Stimulated activated CD8-positive, alpha-beta memory T cell treated with anti-CD3 and anti-CD28 coated beads, Interleukin-4, amount 100 ng/mL, for 48 hours (primary cell): ENCODE data around the gene NKAIN2.
"Not testable (repeated sequence)": the region's sequence is repeated elsewhere in the genome, so short reads cannot be mapped to it uniquely, and the experiment has no call there.

Experiments used
- DNase-seq: peaks from one replicate; pipeline ENCODE4 v3.0.0-alpha.2; 2020

NKAIN2 gene

DNA sequence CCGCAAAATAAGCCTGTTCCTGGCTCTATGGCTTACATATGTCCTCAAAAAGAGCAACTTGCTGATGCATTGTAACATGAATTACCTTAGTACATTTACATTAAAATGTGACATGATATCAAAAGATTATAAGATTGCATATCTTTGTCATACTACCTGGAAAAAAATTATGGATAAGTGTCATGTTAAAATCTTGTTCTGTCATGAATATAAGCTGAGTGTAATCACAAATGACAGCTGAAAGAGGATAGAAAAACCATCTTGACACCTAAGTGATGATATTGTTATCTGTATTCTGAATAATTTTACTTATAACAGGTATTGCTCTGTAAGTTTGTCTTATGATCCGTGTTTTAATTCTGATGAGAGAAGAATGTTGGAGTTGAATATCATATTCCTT, 655.6 kb downstream of the NKAIN2 start:
- no peak for DNase-seq

- DNase-seq: no peak
Measured at GRCh38 chr6:124462750-124463149, 659.1 kb downstream of the NKAIN2 start.

DNA sequence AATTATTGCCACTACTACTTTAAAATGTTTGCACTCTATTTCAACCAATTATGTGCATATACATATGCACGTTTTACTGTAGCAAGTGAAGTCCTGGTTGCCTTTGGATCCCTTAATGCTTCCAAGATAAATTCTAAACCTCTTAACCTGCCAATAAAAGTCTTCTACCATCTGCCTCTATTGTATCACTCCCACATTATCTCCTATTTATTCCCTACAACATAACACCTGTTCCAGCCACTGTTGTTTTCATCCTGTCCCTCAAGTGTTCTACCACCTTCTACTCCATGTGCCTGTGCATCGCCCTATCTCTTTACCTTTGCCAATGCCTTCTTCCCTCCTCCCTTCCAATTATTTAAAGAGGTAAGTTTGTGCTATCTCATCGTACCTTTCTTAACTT, 659.6 kb downstream of the NKAIN2 start:
- no peak for DNase-seq

- not testable (repeated sequence) for DNase-seq
Measured at GRCh38 chr6:124464600-124464999, 660.9 kb downstream of the NKAIN2 start.

DNA sequence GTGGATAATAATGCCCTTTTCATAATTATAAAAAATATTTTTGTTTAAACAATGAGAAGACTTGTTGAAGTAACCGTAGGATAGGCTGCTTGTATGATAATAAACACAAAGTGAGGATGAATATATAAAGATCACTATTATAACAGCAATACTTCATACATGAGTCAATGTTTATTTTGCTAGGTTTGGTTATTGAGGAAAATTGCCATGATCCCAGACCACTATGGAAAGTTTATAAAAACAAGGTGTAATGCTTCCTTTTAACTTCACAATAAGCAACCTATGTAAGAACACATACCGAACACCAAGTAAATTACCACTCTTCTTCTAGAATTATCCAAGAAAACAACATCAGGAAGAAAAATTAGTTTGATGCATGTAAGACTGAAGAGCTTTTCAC, 663.3 kb downstream of the NKAIN2 start:
- DNase-seq: no peak

GRCh38 chr6:124467366-124467765, 663.7 kb downstream of the NKAIN2 start:
- DNase-seq: no peak

DNA sequence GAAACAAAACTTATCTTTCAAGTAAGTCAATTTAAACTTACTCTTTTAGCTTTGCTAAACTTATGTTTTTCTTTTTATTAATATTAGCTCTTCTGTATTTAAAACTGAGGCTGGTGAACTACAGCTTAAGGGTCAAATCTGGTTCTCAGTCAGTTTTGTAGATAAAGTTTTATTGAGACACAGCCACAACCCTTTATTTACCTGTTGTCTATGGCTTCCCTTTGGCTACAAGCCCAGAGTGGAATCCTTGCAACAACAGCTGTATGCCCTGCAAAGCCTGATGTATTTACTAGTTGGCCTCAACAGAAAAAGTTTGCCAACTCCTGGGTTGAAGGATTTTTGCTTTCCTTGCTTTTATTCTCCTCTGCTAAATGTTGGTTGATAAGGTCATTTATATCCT, 667.1 kb downstream of the NKAIN2 start:
- no peak for DNase-seq

GRCh38 chr6:124475176-124475575, 671.5 kb downstream of the NKAIN2 start:
- no peak for DNase-seq

DNA sequence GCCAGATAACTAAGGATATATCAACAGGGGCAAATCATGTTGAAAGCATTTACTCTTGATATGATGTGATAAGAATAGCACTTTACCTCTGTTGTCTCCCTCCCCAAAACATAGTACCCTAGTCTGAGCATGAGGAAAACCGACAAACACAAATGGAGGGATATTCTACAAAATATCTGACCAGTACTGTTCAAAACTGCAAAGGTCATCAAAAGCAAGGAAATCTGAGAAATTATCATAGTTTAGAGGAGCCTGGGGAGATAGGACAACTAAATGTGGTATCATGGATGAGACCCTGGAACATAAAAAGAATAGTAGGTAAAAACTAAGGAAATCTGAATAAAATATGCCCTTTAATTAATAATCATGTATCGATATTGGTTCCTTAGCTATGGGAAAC, 675.2 kb downstream of the NKAIN2 start:
- DNase-seq: no peak

GRCh38 chr6:124479991-124480430, 676.3 kb downstream of the NKAIN2 start:
- DNase-seq: no peak

GRCh38 chr6:124482071-124482491, 678.4 kb downstream of the NKAIN2 start:
- no peak for DNase-seq

DNA sequence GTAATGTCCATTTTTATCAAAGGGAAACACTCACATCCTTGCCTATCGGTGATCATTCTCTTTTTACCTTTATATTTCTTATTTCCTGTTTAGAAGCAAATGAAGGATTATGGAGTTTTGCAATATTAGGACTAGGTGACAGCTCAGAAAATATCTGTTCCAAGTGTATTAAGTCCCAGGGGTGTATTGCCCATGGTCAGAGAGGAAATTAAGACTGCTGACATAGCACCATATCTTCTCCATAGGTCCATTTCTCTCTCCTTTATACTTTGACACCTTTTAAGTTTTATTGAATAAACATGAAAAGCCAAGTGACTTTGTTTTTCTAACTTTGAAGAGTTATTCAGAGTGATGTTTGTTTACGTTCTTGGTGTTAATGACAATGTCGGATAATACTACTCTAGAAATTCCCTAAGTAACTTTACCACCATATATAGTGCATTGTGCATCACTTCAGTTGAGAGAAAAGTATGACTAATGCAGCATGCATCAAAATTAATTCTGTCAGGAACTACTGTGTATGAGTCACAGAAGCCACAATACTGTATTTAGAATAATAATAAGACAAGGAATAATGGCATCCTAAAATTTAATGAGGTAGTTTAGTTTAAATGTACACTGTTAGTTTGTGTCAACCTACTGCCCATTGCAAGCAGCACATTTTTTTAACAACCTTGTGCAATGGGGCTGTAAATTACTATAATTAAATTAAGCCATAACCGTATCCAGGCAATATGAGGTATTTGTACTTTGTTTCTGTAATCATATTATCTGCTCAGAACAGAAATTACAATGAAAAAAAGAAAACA, 684.2 kb downstream of the NKAIN2 start:
- DNase-seq: no peak

DNA sequence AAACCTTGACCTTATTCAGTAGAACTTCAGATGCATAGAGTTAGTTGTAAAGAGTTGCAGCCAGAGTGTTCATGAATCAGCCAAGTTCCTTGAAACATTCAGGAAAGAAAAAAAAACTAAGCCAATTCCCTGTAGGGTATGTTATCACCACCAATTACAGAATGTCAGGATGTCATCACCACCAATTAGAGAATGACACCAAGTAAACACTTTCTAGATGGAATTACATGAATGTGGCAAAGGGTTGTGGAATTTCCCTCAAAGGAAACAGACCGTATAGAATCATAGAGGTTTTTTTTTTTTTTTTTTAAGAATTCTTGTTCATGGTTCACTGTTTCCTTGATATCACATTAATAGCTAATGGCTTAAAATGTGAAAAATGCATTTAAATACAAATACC, 686.5 kb downstream of the NKAIN2 start:
- no peak for DNase-seq

DNA sequence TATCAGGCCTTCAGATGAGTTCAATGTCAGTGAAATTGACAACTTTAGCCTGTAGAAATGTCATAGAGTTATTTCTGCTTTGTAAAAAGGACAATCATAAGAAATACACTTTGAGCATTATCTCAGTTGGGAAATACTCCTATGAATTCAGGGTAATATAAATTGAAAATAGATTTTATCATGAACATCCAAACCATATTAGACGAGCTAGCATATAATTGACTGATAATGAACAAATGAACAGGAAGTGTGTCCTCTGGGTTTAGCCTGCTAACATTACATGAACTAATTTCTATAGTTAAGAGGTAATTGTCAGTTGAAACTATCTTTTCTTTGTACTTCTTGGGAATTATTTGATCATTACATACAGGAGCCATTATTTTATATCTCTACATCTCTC, 689.6 kb downstream of the NKAIN2 start:
- no peak for DNase-seq

DNA sequence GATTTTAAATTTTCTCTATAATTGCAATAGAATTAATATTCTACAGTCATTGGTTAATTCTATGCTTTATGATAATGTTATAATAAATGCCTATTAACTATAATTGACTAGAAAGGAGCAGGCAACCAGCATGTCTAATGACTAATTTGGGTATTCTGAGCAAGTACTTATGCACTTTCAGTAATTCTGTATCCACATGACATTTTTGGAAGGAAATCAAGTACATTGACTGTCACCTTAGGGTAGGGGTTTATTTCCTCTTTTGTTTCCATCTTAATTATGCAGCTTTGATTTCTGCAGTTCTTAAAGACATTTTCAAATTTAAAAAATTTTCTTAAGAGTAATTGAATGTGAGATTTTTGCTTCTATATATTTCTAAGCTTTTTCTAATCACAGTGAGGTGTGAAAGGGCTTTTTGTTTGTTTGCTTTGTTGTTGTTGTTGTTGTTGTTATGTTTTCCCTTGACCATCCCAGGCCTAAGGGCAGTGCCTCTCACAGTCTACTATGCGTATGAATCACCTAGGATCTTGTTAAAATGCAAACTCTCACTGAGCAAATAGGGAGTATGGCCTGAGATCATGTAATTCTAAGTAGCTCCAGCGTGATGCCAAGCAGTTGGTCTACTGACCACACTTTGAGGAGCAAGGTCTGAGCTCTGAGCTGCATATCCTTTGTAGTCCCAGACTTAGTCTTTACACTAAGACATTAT, 691.4 kb downstream of the NKAIN2 start:
- DNase-seq: no peak

GRCh38 chr6:124495665-124496190, 692.1 kb downstream of the NKAIN2 start:
- no peak for DNase-seq

- DNase-seq: no peak
Measured at GRCh38 chr6:124496334-124496733, 692.7 kb downstream of the NKAIN2 start.

GRCh38 chr6:124512431-124512830, 708.8 kb downstream of the NKAIN2 start:
- no peak for DNase-seq

- no peak for DNase-seq
Measured at GRCh38 chr6:124517339-124517738, 713.7 kb downstream of the NKAIN2 start.

DNA sequence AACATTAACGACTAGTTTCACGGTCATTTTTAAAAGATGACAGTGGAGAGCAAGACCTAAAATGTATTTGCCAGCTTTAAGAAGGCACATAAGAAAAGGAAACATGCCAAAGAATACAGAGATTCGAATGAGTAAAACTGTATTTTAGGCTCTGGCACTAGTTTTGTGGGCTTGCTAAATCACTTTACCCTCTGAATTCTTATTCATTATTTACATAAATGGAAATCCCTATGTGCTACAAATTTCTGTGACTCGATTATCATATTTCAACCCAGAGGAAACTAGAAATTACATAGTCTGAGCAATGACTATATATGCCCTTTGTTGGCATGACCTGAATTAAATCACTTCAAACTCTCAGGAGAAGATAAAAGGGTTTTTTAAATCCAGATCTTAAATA, 716.8 kb downstream of the NKAIN2 start:
- no peak for DNase-seq

DNA sequence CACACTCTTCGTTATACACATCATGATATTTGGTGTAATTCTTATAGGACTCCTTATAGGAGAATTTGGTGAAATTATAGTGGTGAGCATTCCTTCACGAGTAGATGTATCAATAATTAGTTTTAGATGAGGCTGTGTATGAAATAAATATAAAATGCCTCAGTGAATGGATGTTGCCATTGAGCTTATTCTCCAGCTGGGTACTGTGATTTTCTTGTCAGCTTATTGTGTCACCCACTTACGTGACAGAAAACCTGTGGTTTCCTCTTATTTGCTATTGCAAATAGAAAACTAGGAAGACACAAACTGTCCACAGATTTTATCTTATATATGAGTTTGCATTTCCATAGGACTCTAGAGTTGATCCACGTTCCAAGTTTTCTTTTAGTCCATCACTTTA, 718.7 kb downstream of the NKAIN2 start:
- no peak for DNase-seq

DNA sequence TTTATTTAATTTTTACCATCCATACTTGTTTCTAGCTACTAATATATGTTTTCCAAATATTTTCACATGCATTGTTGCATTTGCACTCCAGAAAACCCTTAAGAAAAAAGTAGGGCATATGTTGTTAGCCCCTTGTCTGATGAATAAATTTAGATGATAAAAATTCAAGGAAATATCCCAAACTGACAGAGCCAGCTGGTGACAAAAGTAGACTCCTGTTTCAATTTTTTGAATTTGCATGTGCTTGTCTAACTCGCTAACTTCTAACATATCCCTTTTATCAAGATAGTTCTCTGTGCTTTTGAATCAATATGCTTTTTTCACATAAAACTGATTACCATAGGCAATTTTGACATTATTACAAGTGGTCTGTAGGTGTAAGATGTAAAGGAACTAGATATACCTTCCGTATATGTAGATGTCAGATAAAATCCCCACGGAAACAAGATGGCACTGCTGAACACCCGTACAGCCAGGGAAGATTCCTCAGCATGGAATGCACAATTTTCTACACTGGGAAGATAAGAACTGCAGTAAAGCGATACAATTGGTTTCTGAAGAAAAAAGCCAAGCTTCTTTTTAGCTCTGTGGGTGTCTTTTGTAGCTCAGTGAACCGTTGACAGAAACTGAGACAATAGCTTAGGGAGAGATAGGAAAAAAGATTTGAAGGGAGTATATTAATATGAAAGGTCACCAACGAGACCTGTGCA, 721.0 kb downstream of the NKAIN2 start:
- no peak for DNase-seq

- DNase-seq: no peak
Measured at GRCh38 chr6:124530926-124531325, 727.3 kb downstream of the NKAIN2 start.

DNA sequence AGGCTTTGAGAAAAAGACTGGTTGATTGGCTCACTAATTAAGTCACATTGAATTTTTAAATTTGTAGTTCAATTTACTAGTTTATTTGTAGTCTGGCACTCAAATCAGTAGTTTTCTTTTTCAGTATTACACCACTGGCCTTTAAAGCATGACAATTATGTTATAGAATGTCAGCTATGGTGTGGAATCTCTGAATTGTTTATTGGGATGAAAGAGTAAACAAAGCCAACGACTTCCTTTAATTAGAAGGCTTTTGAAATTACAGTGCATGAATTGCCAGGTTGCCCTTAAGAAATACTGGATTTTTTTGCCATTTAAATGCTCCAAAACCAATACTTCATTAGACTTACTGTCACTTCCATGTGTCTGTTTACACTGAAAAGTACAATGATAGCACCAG, 731.6 kb downstream of the NKAIN2 start:
- DNase-seq: no peak
